IMR-90 (cell line): Measurements from ENCODE around the gene FLOT2. TPM values are rescaled to one million over a fixed set of nuclear protein-coding genes. Genes with fewer than 3 reads are reported as not detected.

Experiments
- ATAC-seq: fragments of 200-7000 bp; cut with Tn5 transposase; 2 replicates; pipeline ENCODE4 v1.9.1; 2020; ENCODE audit warnings: low read depth, mild to moderate bottlenecking, moderate library complexity
- BruUV-seq: library from RNA; stranded (reverse); fragments of 400-500 nt; replicated peaks from 2 replicates; lab custom pipeline; 2021; lab: Mats Ljungman, UMichigan
- CTCF ChIA-PET: fragments of 300-600 bp; formaldehyde crosslinking; extraction: SDS; loops from one replicate; lab custom pipeline; 2021; ENCODE audit warnings: antibody characterized with exemption; lab: Yijun Ruan, JAX
- POLR2A ChIA-PET: fragments of 300-600 bp; sonication (Branson Sonifier 250); formaldehyde crosslinking; loops from one replicate; lab custom pipeline; 2022; ENCODE audit warnings: antibody characterized with exemption; ENCODE audit not compliant: unreplicated experiment; lab: Charles Lee
- DNase-seq: peaks from one replicate; pipeline ENCODE4 v3.0.0; 2013
- H2AFZ ChIP-seq: replicated peaks from 2 replicates; pipeline ENCODE3; 2013; ENCODE audit warnings: low read length, mild to moderate bottlenecking; ENCODE audit not compliant: poor library complexity
- H2AK5ac ChIP-seq: 2 replicates; pipeline ENCODE4 v1.6.1; 2013; ENCODE audit warnings: low read depth, low read length, inconsistent platforms
- H2AK9ac ChIP-seq: replicated peaks from 2 replicates; pipeline ENCODE3; 2013; ENCODE audit warnings: mild to moderate bottlenecking, low read depth, low read length, moderate library complexity; ENCODE audit not compliant: poor library complexity
- H2BK120ac ChIP-seq: 2 replicates; pipeline ENCODE4 v1.6.1; 2013; ENCODE audit warnings: low read depth, low read length, inconsistent platforms
- H2BK15ac ChIP-seq: 3 replicates; pipeline ENCODE4 v1.6.1; 2013; ENCODE audit warnings: low read depth, low read length, inconsistent platforms
- H2BK20ac ChIP-seq: 2 replicates; pipeline ENCODE4 v1.6.1; 2013; ENCODE audit warnings: low read depth, mild to moderate bottlenecking, inconsistent platforms, low read length, moderate library complexity
- H2BK5ac ChIP-seq: 2 replicates; pipeline ENCODE4 v1.6.1; 2013; ENCODE audit warnings: mild to moderate bottlenecking, low read depth, low read length, inconsistent platforms; ENCODE audit not compliant: poor library complexity, severe bottlenecking
- H3K14ac ChIP-seq: replicated peaks from 2 replicates; pipeline ENCODE4 v1.6.1; 2013; ENCODE audit warnings: low read depth, low read length, inconsistent platforms
- H3K18ac ChIP-seq: 2 replicates; pipeline ENCODE4 v1.6.1; 2013; ENCODE audit warnings: low read depth, low read length, control low read depth
- H3K23ac ChIP-seq: 2 replicates; pipeline ENCODE4 v1.6.1; 2013; ENCODE audit warnings: low read depth, low read length, inconsistent platforms
- H3K27ac ChIP-seq: 2 replicates; pipeline ENCODE4 v1.5.1; 2013; ENCODE audit warnings: mild to moderate bottlenecking, control low read depth, low read length; ENCODE audit not compliant: insufficient read depth
- H3K27me3 ChIP-seq: 2 replicates; pipeline ENCODE4 v1.6.1; 2013; ENCODE audit warnings: low read length; ENCODE audit not compliant: control insufficient read depth, insufficient read depth
- H3K36me3 ChIP-seq: 2 replicates; pipeline ENCODE4 v1.6.1; 2013; ENCODE audit warnings: low read length, mixed read lengths; ENCODE audit not compliant: control insufficient read depth, insufficient read depth
- H3K4ac ChIP-seq: 2 replicates; pipeline ENCODE4 v1.6.1; 2013; ENCODE audit warnings: low read depth, low read length, inconsistent platforms
- H3K4me1 ChIP-seq: 2 replicates; pipeline ENCODE4 v1.6.1; 2013; ENCODE audit warnings: low read length, mixed read lengths; ENCODE audit not compliant: control insufficient read depth, insufficient read depth
- H3K4me2 ChIP-seq: 2 replicates; pipeline ENCODE4 v1.6.1; 2013; ENCODE audit warnings: low read depth, mild to moderate bottlenecking, control low read depth, low read length, moderate library complexity
- H3K4me3 ChIP-seq: 2 replicates; pipeline ENCODE4 v1.5.1; 2013; ENCODE audit warnings: low read depth, mild to moderate bottlenecking, control low read depth, low read length, moderate library complexity; ENCODE audit not compliant: insufficient read depth
- H3K56ac ChIP-seq: 2 replicates; pipeline ENCODE4 v1.6.1; 2013; ENCODE audit warnings: low read length, inconsistent platforms; ENCODE audit not compliant: insufficient read depth; ENCODE audit errors: extremely low read depth
- H3K79me1 ChIP-seq, 2 experiments: 2 replicates each; pipeline ENCODE4 v1.6.1; 2013; ENCODE audit warnings: low read length in 2 of 2, inconsistent platforms in 1 of 2, low read depth in 1 of 2
- H3K9ac ChIP-seq: 2 replicates; pipeline ENCODE4 v1.6.1; 2013; ENCODE audit warnings: low read depth, low read length, control low read depth
- H3K9me1 ChIP-seq: 2 replicates; pipeline ENCODE4 v1.6.1; 2013; ENCODE audit warnings: low read length, inconsistent platforms; ENCODE audit not compliant: insufficient read depth
- H3K9me3 ChIP-seq: 2 replicates; pipeline ENCODE4 v1.6.1; 2013; ENCODE audit warnings: low read length; ENCODE audit not compliant: control insufficient read depth, insufficient read depth
- H4K20me1 ChIP-seq: 2 replicates; pipeline ENCODE4 v1.6.1; 2013; ENCODE audit warnings: low read length, inconsistent platforms; ENCODE audit not compliant: insufficient read depth
- H4K5ac ChIP-seq: 2 replicates; pipeline ENCODE4 v1.6.1; 2013; ENCODE audit warnings: mild to moderate bottlenecking, low read depth, low read length, control low read depth
- H4K8ac ChIP-seq, 2 experiments: 2 replicates each; pipeline ENCODE4 v1.6.1; 2013; ENCODE audit warnings: low read depth in 2 of 2, low read length in 2 of 2, control low read depth in 1 of 2, inconsistent platforms in 1 of 2
- H4K91ac ChIP-seq: 2 replicates; pipeline ENCODE4 v1.6.1; 2013; ENCODE audit warnings: low read depth, low read length, inconsistent platforms; ENCODE audit not compliant: insufficient read depth
- BHLHE40 ChIP-seq: fragments of 150-350 bp; IDR thresholded peaks from 2 replicates; pipeline ENCODE4 v1.6.1; 2016; ENCODE audit warnings: mild to moderate bottlenecking, low read depth, low read length
- CEBPB ChIP-seq: IDR thresholded peaks from 2 replicates; pipeline ENCODE4 v1.6.1; 2012; ENCODE audit warnings: low read depth, low read length, improper control_type of control experiment
- CHD1 ChIP-seq: IDR thresholded peaks from 2 replicates; pipeline ENCODE4 v1.6.1; 2012; ENCODE audit warnings: low read depth, low read length, improper control_type of control experiment
- CTCF ChIP-seq: conservative IDR thresholded peaks from 2 replicates; pipeline ENCODE4 v1.5.1; 2012; ENCODE audit warnings: mild to moderate bottlenecking, low read depth, low read length, improper control_type of control experiment
- ELK1 ChIP-seq: fragments of 150-350 bp; IDR thresholded peaks from 2 replicates; pipeline ENCODE4 v1.6.1; 2016; ENCODE audit warnings: low read depth, mild to moderate bottlenecking, low read length, moderate library complexity, borderline replicate concordance
- FOS ChIP-seq: fragments of 150-350 bp; IDR thresholded peaks from 2 replicates; pipeline ENCODE4 v1.6.1; 2016; ENCODE audit warnings: low read depth, low read length
- MXI1 ChIP-seq: IDR thresholded peaks from 2 replicates; pipeline ENCODE4 v1.6.1; 2012; ENCODE audit warnings: low read depth, mild to moderate bottlenecking, low read length, moderate library complexity, borderline replicate concordance
- NFE2L2 ChIP-seq: fragments of 150-350 bp; IDR thresholded peaks from 2 replicates; pipeline ENCODE4 v1.6.1; 2016; ENCODE audit warnings: low read depth, mild to moderate bottlenecking, low read length
- RAD21 ChIP-seq: IDR thresholded peaks from 2 replicates; pipeline ENCODE4 v1.6.1; 2012; ENCODE audit warnings: low read length, improper control_type of control experiment
- RCOR1 ChIP-seq: IDR thresholded peaks from 2 replicates; pipeline ENCODE4 v1.6.1; 2012; ENCODE audit warnings: mild to moderate bottlenecking, low read length, improper control_type of control experiment; ENCODE audit not compliant: insufficient replicate concordance
- RFX5 ChIP-seq: IDR thresholded peaks from 2 replicates; pipeline ENCODE4 v1.8.0; 2012; ENCODE audit warnings: low read depth, mild to moderate bottlenecking, low read length, moderate library complexity
- SMC3 ChIP-seq: fragments of 150-350 bp; IDR thresholded peaks from 2 replicates; pipeline ENCODE4 v1.6.1; 2016; ENCODE audit warnings: low read depth, mild to moderate bottlenecking, antibody characterized with exemption, low read length, moderate library complexity
- WGBS, 2 experiments: methylation state at CpG; one replicate each; pipeline versions ENCODE4 v1.1.5 to v1.1.7; 2013; ENCODE audit warnings: missing lambda C conversion rate in 2 of 2; ENCODE audit not compliant: insufficient read length in 1 of 2; ENCODE audit errors: extremely low coverage in 2 of 2; 5-methylcytosine and 5-hydroxymethylcytosine counted together
- dilution Hi-C: fragments of 300-500 bp; cut with HindIII; formaldehyde crosslinking; loops from one replicate; pipeline ENCODE4 v1.14.3; 2018; ENCODE audit warnings: low sequenced_read_pairs; ENCODE audit not compliant: unreplicated experiment
- in situ Hi-C: fragments of 300-500 bp; cut with MboI; formaldehyde crosslinking; loops from 3 replicates; pipeline ENCODE4 v1.14.3; 2019; ENCODE audit warnings: low sequenced_read_pairs, inconsistent platforms, mixed read lengths
- intact Hi-C: fragments of 100-400 bp; cut with micrococcal nuclease; formaldehyde crosslinking; loops from 2 replicates; pipeline ENCODE4 v1.10.0; 2022
- polyA plus RNA-seq, 3 experiments: library from polyadenylated mRNA; depleted of rRNA; stranded (reverse); fragments of >200 nt; gene quantifications; 2 replicates each; pipeline ENCODE4 v1.2.3, GENCODE V29; 2012; ENCODE audit warnings: low replicate concordance in 1 of 3
- total RNA-seq: library from RNA; depleted of rRNA; stranded (reverse); fragments of >200 nt; gene quantifications from 2 replicates; pipeline ENCODE4 v1.2.3, GENCODE V29; 2012

The FLOT2 gene
- total and polyA plus RNA-seq, 2 of the 4 experiments (the other 2 are of a cell fraction): 19.7 to 67.9 TPM

GRCh38 chr17:28888832-28889231 is 8.7 kb downstream of the FLOT2 start:
- H3K27me3 ChIP-seq: no peaks in the 10 kb centered on the region
- H3K4me2 ChIP-seq: no peak overlapping the region
- H3K14ac ChIP-seq: no peak overlapping the region
- no peak overlapping the region for H3K23ac ChIP-seq
- CTCF ChIA-PET: no interaction called here
- no peak for ATAC-seq
- intact Hi-C loops: no loop called here
- POLR2A ChIA-PET: no interaction called here
- H2BK5ac ChIP-seq: no peak overlapping the region
- no peak overlapping the region for H3K18ac ChIP-seq
- H2BK120ac ChIP-seq: no peak overlapping the region
- no peak overlapping the region for H4K91ac ChIP-seq
- WGBS, 2 experiments: 83% methylated on average over 1 of the region's 7 CpGs; no CpG with 5 or more reads in 1 of the 2 experiments
- H2AFZ ChIP-seq: no peak overlapping the region
- no peak overlapping the region for H3K4me3 ChIP-seq
- no TSS peak for BruUV-seq
- H3K79me1 ChIP-seq: peaks cover 12 to 24% of the 10 kb centered on the region in 2 experiments
- H4K8ac ChIP-seq: no peak overlapping the region
- H4K20me1 ChIP-seq: peaks cover 24% of the 10 kb centered on the region; the same call in 1 of the 2 replicates
- no peaks in the 10 kb centered on the region for H3K9me3 ChIP-seq
- H3K27ac ChIP-seq: no peak overlapping the region
- dilution Hi-C loops: no loop called here
- H3K9ac ChIP-seq: no peak overlapping the region
- H3K9me1 ChIP-seq: peaks cover 10% of the 10 kb centered on the region
- H2BK20ac ChIP-seq: no peak overlapping the region
- H2BK15ac ChIP-seq: no peak overlapping the region
- TF ChIP-seq CEBPB: no peak
- no peak for TF ChIP-seq RFX5
- no peak for TF ChIP-seq SMC3
- TF ChIP-seq FOS: no peak
- no peak for TF ChIP-seq CTCF
- TF ChIP-seq RAD21: no peak
- TF ChIP-seq BHLHE40: no peak
- no peak for TF ChIP-seq MXI1
- TF ChIP-seq RCOR1: no peak
- TF ChIP-seq CHD1: no peak
- TF ChIP-seq ELK1: no peak
- TF ChIP-seq NFE2L2: no peak
- H2AK9ac ChIP-seq: no peak overlapping the region
- DNase-seq: no peak
- H4K5ac ChIP-seq: no peak overlapping the region
- H3K4me1 ChIP-seq: no peaks in the 10 kb centered on the region
- peaks cover 36% of the 10 kb centered on the region for H3K36me3 ChIP-seq
- H3K4ac ChIP-seq: no peak overlapping the region
- in situ Hi-C loops: no loop called here
- no peak overlapping the region for H2AK5ac ChIP-seq
- no peak overlapping the region for H3K56ac ChIP-seq
